Adipose tissue (tissue), 3 donors: Measurements from ENCODE around the gene GOLGB1. TPM values are rescaled to one million over a fixed set of nuclear protein-coding genes. Genes with fewer than 3 reads are reported as not detected.

ENCODE experiments used
- H3K27ac ChIP-seq: one replicate; pipeline ENCODE4 v1.5.1; 2013; ENCODE audit warnings: low read depth, low read length
- WGBS, 3 donors: extraction: QIAGEN DNeasy Blood & Tissue Kit; methylation state at CpG; one replicate each; pipeline ENCODE4 v1.1.7; 2013; 5-methylcytosine and 5-hydroxymethylcytosine counted together
- polyA plus RNA-seq, 3 donors: library from polyadenylated mRNA; stranded (reverse); fragments of 200-250 nt; gene quantifications; one replicate each; pipeline ENCODE4 v1.2.3, GENCODE V29; 2013
- donor health status: healthy with polysubstance abuse.
- donor health status: Bipolar disorder and iron deficiency.
- donor health status: healthy.

Gene GOLGB1
- polyA plus RNA-seq, 3 donors, result 13.8 to 16.6 (median 14.4) TPM

DNA sequence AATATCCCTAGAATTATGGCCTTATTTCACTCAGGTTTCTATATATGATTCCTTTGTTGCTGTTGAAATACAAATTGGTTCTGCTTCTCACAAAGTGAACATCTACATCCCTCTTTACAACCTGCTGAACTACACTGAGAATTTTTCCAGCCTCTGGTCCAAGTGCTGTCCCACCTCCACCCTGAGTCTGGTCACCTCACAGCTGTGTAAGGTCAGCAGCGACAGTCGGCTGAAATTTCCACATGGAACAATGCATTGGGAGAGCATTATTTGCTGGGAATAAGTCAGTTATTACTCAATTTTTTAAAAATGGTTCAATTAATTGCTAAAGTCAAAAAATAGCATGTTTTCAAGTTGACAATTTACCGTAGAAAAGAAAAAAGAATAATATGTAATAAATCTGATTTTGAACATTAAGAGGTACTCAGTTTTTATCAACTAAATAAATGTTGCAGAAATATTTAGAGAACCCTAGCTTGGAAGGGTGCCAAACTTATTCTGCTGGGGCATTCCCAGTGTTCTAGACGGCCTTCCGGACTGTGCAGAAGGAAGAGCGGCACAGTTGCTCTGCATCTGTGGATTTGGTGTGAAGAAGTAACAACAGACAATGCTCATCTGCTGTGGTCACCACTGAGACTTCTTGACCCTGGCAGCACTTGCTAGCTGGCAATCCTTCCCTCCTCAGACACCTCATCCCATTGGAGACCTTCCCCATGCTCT lies 90.7 kb downstream of the GOLGB1 start:
- 71 to 79% (median 75%) methylated on average over 6 of the region's 6 CpGs for WGBS, 3 donors
- no peak overlapping the region for H3K27ac ChIP-seq

DNA sequence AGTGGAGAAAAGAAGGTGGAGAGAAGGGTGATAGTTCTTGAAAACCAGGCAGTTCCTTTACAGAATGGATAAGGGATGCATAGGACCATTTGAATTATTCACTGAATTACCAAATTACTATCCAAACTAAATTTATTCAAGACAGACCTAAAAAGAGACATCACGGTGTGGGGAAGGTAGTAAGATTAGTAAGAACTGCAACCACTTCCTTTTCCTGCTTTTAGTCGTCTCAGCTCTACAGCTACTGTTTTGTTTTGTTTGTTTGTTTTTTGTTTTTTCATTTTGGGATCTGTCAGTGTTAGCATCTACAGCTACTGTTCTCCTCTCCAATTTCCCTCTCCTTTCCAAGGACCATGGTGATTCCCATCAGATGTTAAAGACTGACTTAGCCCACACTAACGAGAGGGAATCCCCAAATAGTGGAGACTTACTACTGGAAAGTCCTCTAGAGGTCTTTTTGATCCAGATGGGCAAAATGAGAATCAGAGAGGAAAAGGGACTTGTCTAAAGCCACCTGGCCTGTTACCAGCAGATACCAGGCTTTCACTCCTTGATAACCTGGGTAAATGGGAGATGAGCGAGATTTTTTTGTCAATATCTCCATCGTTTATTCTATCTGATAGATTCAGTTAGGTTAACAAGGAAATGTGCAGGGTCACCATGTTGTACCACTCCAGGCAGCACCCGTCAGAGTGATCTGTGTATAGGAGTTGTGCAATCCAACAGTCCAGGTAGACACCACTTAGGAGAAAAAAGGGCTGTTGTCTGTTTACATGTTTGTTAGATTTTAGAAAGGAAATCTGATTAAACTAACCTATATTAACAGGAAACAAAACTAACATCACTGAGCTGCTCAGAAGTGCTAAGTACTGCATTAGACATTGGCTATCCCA lies 94.8 kb downstream of the GOLGB1 start:
- 64 to 78% (median 74%) methylated on average over 6 of the region's 6 CpGs for WGBS, 3 donors
- H3K27ac ChIP-seq, result no peak overlapping the region

DNA sequence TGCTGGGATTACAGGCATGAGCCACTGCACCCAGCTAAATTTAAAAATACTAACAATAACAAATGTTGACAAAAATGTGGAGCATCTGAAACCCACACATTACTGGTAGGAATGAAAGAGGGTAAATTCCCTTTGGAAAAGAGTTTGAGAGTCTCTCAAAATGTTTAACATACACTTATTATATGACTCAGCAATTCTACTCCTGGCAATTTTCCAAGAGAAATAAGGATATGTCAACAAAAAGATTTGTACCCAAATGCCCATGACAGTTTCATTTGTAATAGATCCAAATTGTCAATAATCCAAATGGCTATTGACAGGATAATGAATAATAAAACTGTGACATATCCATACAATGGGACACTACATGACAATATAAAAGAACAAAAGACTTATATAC lies 97.9 kb downstream of the GOLGB1 start:
- H3K27ac ChIP-seq, result no peak overlapping the region

DNA sequence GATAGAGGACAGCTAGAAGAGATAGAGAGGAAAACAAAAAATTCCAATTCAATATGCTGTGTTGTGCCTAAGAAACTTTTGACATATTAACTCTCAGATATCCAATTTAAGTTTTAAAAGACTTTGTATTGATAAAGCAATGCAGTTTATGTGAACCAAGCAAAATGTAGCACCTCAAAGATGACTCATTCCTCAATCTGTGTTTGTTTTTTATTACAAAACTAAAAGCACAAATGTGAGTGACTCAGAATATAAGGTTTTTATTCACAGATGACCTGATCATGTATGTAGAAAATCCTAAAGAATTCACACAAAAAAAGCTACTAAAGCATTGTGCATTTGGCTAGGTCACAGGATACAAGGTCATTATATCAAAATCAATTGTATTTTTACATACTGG lies 99.9 kb downstream of the GOLGB1 start:
- no peak overlapping the region for H3K27ac ChIP-seq

DNA sequence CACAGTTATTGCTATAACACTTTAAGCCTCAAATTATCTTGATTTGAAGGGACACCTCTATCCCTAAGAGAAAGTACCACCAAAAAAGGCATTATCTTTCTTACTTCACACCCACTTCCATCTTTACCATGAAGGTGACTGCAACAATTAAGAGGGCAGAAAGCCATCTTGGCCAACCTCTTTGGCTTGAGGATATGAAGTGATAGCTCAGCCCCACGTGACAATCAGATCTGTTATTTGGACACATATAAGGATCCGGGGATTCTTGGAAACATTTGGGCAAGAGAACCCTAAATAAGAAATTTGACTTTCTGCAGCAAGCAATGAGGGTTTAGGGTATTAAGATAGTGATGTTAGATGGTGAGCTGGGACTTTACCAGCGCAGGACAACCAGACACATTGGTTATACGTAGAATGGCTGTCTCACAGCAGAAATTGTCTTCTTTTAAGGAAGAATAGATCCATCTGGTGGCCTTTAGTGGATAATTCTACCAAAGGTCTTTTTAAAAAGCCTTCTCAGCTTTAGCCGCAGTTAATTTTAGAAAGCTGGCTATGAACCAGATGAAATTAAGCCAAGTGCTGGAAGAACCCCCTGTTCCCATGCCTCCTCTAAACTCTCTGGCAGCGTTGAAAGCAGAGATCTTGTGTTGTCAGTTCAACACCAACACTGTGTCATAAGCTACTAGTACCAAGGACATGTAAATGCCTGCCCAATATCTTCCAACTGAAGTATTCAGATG lies 101.2 kb downstream of the GOLGB1 start:
- WGBS, 3 donors, result 61 to 74% (median 68%) methylated on average over 6 of the region's 6 CpGs
- no peak overlapping the region for H3K27ac ChIP-seq

DNA sequence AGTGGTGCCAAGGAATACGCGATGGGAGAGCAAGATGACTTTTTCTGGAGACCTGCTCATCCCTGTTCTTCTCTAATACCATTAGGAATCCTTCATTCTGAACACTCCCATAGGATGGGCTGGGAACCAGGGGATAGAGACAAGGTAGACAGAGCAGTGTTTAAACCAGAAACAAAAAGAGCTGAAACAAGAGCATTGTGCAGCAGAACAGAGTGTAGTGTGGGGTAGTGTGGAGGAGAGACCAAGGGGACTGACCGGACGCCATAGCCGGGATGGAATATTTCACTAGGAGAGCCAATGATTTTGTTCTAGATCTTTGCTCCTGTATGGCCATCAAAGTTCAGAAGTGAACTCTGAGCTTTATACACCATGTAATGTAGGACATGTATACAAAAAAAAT lies 104.5 kb downstream of the GOLGB1 start:
- no peak overlapping the region for H3K27ac ChIP-seq
- 90 to 96% (median 96%) methylated on average over 5 of the region's 5 CpGs for WGBS, 3 donors

DNA sequence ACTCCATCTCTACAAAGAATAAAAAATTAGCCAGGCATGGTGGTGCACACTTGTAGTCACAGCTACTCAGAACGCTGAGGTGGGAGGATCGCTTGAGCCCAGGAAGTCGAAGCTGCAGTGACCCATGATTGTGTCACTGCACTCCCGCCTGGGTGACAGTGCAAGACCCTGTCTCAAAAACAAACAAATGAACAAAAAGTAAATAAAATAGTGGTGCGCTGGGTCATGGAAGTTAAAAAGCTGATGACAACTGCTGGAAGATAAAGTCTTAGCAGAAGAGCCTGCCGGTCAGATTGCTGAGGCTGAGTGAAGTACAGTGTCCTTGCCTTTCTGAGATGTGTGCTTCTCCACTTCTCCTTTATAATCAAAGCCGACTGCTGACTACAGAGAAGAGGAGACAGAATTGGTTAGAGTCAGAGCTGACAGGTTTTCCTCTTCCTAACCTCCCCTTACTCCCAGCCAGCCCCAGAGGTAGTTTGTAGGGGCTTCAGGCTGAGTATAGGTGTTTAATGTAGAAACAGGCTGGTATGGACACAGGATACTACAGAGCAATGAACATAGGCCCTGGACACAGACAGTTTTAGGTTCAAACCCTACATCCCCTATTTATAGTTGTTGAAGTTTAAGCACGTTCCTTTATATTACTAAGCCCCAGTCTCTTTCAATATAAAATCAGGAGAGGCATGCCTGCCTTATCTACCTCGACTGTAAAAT lies 106.8 kb downstream of the GOLGB1 start:
- WGBS, 3 donors, result 82 to 89% (median 88%) methylated on average over 9 of the region's 9 CpGs
- H3K27ac ChIP-seq, result no peak overlapping the region

DNA sequence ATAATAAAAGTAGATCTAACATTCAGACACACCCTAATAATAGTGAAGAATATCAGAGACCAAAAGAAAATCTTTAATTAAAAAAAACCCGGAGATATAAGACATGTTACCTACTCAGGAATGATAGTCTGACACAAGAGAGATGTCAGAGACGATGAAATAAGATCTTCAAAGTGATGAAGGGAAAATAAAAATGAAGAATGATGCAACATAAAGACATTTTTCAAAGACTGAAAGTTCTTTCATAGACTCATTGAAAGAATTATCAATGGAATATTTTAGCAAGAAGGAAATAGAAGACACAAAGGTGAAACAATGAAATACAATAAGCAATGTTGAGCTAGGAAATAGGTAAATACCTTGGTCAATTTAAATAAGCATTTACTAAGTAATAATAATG lies 108.4 kb downstream of the GOLGB1 start:
- no peak overlapping the region for H3K27ac ChIP-seq
- WGBS, 3 donors, result 86 to 95% (median 92%) methylated on average over 2 of the region's 2 CpGs

DNA sequence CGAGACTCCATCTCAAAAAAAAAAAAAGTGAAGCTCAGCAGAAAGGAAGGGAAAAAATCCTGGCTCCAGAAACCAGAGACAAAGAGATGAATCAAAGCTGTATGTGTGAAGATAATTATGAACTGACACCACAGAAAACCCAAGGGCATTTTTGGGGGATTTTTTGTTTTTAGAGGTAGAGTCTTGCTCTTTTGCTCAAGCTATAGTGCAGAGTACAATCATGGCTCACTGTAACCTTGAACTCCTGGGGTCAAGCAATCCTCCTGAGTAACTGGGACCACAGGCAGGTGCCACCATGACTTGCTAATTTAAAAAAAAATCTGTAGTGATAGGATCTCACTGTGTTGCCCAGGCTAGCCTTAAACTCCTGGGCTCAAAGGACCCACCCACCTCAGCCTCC lies 111.6 kb downstream of the GOLGB1 start:
- 83 to 94% (median 91%) methylated on average over 1 of the region's 1 CpG for WGBS, 3 donors
- H3K27ac ChIP-seq, result no peak overlapping the region

DNA sequence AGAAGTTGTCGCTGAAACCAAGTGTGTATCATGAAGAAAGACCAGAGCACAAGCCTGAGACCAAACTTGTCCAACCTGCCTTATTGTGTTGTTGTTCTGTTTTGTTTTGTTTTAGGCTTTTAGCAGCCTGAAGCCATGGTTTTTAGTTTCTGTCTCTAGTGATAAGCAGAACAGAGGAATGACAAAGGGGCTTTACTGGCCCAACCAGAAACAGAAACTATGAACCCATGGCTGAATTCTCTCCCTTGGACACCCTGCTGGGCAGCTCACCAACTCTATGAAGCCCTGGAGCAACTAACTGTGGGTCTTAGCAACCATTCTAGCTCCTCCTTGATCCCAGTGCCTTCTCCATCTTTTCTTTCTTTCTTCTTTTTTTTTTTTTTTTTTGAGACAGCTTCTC lies 119.2 kb downstream of the GOLGB1 start:
- H3K27ac ChIP-seq, result no peak overlapping the region
- WGBS, 3 donors, result 86 to 98% (median 91%) methylated on average over 1 of the region's 1 CpG

DNA sequence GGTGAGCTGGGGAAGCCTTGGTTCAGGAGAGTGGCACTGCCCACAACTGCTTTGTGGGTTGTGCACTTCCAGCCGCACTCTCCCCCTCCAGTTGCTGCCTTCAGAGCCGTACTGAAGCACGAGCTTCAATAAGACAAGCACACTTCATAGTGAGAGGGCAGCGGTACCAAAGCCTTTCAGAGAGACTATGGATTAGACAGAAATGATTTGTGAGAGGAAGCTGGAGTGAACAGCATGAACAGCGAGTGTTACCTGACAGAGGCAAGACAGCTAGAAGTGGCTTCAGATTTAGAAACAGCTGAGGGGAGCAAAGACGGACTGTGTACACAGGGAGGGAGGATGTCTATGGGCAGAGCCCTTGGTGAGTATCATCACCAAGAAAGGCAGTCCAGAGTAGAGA lies 119.9 kb downstream of the GOLGB1 start:
- WGBS, 3 donors, result 86 to 88% (median 86%) methylated on average over 6 of the region's 6 CpGs
- H3K27ac ChIP-seq, result no peak overlapping the region

DNA sequence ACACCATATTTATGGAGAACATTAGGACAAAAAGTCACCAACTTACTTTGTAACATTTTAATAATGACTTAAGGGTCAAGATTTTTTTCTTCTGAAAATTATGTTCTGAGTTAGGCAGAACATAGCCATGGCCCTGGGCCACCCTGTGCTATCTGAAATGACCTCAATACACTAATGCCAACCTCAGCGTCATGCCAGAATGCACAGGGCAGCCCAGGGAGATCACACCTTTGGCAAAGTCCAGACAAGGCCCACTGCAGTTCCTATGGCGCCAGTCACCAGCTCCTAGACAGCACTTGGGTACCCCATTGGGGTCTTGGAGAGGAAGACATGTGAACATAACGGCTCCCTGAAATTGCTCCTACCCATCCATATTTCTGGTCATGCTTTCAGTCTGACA lies 121.9 kb downstream of the GOLGB1 start:
- 64 to 81% (median 77%) methylated on average over 3 of the region's 3 CpGs for WGBS, 3 donors
- H3K27ac ChIP-seq, result no peak overlapping the region

DNA sequence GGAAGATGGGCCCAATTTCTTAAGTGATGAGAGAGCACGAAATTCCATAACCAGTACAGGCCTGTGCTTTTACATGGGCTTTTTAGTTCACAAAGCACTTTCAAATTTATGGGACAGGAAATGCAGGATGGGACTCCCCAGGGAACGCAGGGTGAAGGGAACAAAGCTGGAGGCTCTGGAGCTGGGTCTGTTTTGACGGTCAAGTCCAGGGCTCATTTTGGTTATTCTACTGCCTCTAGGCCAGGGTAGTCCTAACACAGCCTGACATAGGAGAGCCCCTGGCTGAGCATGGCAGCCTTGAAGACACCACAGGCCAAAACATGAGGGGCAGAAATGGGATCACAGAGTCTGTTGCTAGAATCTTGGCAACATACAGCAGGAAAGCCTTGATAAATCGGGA lies 122.3 kb downstream of the GOLGB1 start:
- no peak overlapping the region for H3K27ac ChIP-seq
- 82 to 91% (median 88%) methylated on average over 4 of the region's 4 CpGs for WGBS, 3 donors

DNA sequence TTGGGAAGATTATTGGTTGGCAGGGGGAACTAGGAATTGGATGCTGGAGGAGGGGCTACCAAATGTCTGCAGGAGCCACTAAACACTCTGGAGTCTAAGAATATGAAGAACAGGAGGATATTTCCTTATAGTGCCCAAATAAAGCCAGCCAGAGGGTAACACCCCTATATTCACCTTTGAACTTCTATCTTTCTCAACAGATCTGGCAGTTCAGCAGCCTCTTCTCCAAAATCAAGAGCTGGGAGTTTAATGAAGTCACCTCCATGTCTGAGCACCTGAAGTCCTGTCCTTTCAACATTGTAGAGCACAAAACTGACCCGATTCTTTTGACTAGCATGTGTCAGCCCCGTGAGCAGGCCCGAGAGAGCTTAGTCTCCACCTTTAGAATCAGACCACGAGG lies 123.0 kb downstream of the GOLGB1 start:
- WGBS, 3 donors, result 86 to 95% (median 95%) methylated on average over 4 of the region's 4 CpGs
- no peak overlapping the region for H3K27ac ChIP-seq

DNA sequence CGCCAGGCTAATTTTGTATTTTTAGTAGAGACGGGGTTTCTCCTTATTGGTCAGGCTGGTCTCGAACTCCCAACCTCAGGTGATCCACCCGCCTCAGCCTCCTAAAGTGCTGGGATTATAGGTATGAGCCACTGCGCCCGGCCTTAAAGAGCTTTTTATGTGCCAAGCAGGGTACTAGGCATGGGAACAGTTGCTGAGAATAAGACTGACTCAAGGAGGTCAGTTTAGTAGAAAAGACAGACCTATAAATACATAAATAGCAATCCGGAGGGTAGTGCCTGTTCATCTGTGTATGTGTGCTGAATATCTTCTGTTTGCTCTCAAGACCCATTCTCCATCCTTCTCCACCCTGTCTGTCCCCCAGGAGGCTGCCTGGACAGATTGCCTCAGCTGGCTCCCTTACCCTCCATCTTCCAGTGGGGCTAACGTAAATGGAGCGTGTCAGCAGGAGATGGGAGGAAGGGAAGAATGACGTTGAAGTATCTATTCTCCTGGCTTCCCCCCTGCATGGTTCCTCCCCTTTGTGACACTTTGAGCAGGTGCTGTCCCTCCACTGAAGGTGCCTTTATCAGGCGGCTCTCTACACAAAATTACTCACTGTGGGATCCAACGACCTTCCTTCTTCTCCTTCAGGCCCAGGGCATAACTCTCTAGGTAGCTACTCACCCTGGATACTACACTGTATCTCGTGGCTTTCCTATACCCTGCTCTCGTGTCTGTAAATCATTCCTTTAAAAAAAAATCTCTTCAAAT lies 125.2 kb downstream of the GOLGB1 start:
- WGBS, 3 donors, result 70 to 78% (median 74%) methylated on average over 14 of the region's 14 CpGs
- no peak overlapping the region for H3K27ac ChIP-seq

DNA sequence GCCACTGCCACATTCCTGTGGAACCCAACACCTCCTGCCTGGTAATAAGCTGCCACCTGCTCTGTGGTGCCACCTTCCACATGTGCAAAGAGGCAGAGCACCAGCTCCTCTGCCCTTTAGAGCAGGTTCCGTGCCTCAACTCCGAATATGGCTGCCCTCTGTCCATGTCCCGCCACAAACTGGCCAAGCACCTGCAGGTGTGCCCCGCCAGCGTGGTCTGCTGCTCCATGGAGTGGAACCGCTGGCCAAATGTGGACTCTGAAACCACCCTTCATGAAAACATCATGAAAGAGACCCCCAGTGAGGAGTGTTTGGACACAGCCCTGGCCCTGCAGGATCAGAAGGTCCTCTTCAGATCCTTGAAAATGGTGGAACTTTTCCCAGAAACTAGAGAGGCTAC lies 128.1 kb downstream of the GOLGB1 start:
- 94 to 95% (median 95%) methylated on average over 6 of the region's 6 CpGs for WGBS, 3 donors
- no peak overlapping the region for H3K27ac ChIP-seq

DNA sequence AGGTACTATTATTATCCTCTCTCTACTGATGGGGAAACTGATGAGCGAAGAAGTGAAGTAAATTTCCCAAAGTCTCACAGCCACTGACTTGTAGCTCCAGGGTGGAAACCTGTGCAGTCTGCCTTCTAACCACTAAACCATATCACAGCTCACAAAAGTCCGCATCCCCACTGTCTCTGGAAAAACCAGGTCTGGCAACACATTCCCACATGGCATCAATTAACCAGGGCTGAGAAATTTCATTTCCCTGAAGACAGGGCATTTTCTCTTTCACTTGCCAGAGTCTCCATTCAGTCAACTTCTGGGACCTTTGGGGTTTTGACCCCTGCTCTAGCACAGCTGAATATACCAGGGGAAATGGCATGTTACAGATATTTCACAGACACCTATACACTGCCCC lies 129.8 kb downstream of the GOLGB1 start:
- WGBS, 3 donors, result 95 to 98% (median 98%) methylated on average over 2 of the region's 2 CpGs
- H3K27ac ChIP-seq, result no peak overlapping the region
